Mesendoderm (in vitro differentiated cells): ENCODE data around the gene CACNA2D2.
A peak's percentile ranks its signal among the peaks of the same experiment; 100 is the strongest.

Source experiments
- DNase-seq: peaks from one replicate; pipeline ENCODE4 v3.0.0; 2013
- H2AK5ac ChIP-seq: 2 replicates; pipeline ENCODE4 v1.6.1; 2013; ENCODE audit warnings: low read length, inconsistent platforms
- H2BK120ac ChIP-seq: 2 replicates; pipeline ENCODE4 v1.6.1; 2013; ENCODE audit warnings: low read depth, mild to moderate bottlenecking, low read length, moderate library complexity, mixed read lengths
- H2BK15ac ChIP-seq: replicated peaks from 2 replicates; pipeline ENCODE4 v1.6.1; 2013; ENCODE audit warnings: low read depth, mild to moderate bottlenecking, moderate library complexity
- H2BK5ac ChIP-seq: 2 replicates; pipeline ENCODE4 v1.6.1; 2013; ENCODE audit warnings: low read length, inconsistent platforms
- H3K18ac ChIP-seq: 2 replicates; pipeline ENCODE4 v1.6.1; 2013; ENCODE audit warnings: mild to moderate bottlenecking, low read length, mixed read lengths
- H3K23ac ChIP-seq: one replicate; pipeline ENCODE4 v1.6.1; 2013; ENCODE audit warnings: low read length
- H3K27ac ChIP-seq: 2 replicates; pipeline ENCODE4 v1.5.1; 2013; ENCODE audit warnings: low read depth, mild to moderate bottlenecking, inconsistent platforms, low read length, moderate library complexity
- H3K27me3 ChIP-seq: 2 replicates; pipeline ENCODE4 v1.6.1; 2013; ENCODE audit warnings: low read length, control low read depth, mild to moderate bottlenecking, inconsistent platforms; ENCODE audit not compliant: insufficient read depth, poor library complexity
- H3K36me3 ChIP-seq: 2 replicates; pipeline ENCODE4 v1.6.1; 2013; ENCODE audit warnings: low read length, inconsistent platforms; ENCODE audit not compliant: control insufficient read depth, insufficient read depth
- H3K4ac ChIP-seq: one replicate; pipeline ENCODE4 v1.6.1; 2013; ENCODE audit warnings: low read depth, mild to moderate bottlenecking, low read length, moderate library complexity
- H3K4me1 ChIP-seq: 2 replicates; pipeline ENCODE4 v1.6.1; 2013; ENCODE audit warnings: low read depth, low read length, inconsistent platforms; ENCODE audit not compliant: control insufficient read depth
- H3K4me2 ChIP-seq: 2 replicates; pipeline ENCODE4 v1.6.1; 2013; ENCODE audit warnings: low read length
- H3K4me3 ChIP-seq: 2 replicates; pipeline ENCODE4 v1.5.1; 2013; ENCODE audit warnings: mild to moderate bottlenecking, low read length
- H3K56ac ChIP-seq: one replicate; pipeline ENCODE4 v1.6.1; 2013; ENCODE audit warnings: low read length
- H3K79me1 ChIP-seq: 2 replicates; pipeline ENCODE4 v1.6.1; 2013; ENCODE audit warnings: low read length, inconsistent platforms
- H3K79me2 ChIP-seq: 2 replicates; pipeline ENCODE4 v1.6.1; 2013; ENCODE audit warnings: mild to moderate bottlenecking, low read length; ENCODE audit not compliant: control insufficient read depth, insufficient read depth
- H3K9ac ChIP-seq: 2 replicates; pipeline ENCODE4 v1.6.1; 2013; ENCODE audit warnings: low read length, inconsistent platforms
- H4K5ac ChIP-seq: one replicate; pipeline ENCODE4 v1.6.1; 2013; ENCODE audit warnings: low read length
- H4K8ac ChIP-seq: one replicate; pipeline ENCODE4 v1.6.1; 2013; ENCODE audit warnings: low read depth, mild to moderate bottlenecking, control low read depth, low read length, moderate library complexity
- WGBS: extraction: QIAGEN DNeasy Blood & Tissue Kit; methylation state at CpG from one replicate; pipeline ENCODE4 v1.1.7; 2013; ENCODE audit warnings: low lambda C conversion rate, missing lambda C conversion rate; ENCODE audit not compliant: insufficient coverage; ENCODE audit errors: extremely low coverage; 5-methylcytosine and 5-hydroxymethylcytosine counted together

Gene CACNA2D2

DNA sequence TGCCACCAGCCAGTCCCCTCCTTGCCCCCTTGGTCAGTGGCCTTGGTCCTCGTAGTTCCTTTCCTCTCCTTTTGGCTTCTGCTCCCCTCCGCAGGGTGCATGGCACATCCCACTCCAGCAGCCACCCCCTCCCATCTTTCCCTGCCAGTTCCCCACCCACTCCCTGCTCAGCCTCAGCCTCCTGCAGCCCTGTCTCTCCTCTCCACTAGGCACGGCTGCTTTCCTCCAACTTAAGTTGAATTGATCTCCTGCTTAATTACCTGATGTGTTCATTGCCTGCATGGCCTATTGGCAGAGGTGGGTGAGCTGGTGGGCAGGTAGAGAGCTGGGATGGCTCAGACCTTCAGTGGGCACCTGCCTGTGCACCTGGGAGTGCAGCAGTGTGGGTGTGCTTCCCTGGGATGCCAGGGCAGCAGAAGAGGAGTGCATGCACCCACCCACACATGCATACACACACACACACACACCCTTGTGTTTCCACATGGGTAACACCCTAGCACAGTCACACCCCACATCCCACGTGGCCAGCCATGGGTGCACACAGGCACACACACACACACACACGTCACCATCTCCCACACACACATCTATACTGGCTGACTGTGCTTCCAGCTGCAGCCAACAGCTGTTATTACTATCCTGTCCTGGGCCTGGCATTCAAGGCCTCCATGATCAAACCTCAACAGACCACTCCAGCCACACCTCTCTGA is 33.2 kb upstream of the CACNA2D2 start:
- Histone ChIP-seq H3K27me3 (no peaks in the 10 kb centered on the region), H3K4me3 (no peak overlapping the region), H4K8ac (no peak overlapping the region), H4K5ac (no peak overlapping the region), H2BK5ac (no peak overlapping the region), H3K27ac (no peak overlapping the region), H3K18ac (no peak overlapping the region), H2BK120ac (no peak overlapping the region), H3K79me2 (no peaks in the 10 kb centered on the region), H2AK5ac (peak overlapping the region; percentile 38), H3K36me3 (no peaks in the 10 kb centered on the region), H3K56ac (peak overlapping the region; percentile 77), H2BK15ac (no peak overlapping the region), H3K23ac (no peak overlapping the region), H3K4ac (no peak overlapping the region), H3K4me2 (no peak overlapping the region), H3K4me1 (peaks cover 11% of the 10 kb centered on the region), H3K79me1 (no peaks in the 10 kb centered on the region), H3K9ac (no peak overlapping the region)
- no peak for DNase-seq
- no CpG with 5 or more reads among the region's 5 CpGs for WGBS

- no peak overlapping the region for H3K4ac ChIP-seq
- peaks cover 8% of the 10 kb centered on the region for H3K4me1 ChIP-seq
- H3K79me2 ChIP-seq: no peaks in the 10 kb centered on the region
- H2BK15ac ChIP-seq: no peak overlapping the region
- no CpG with 5 or more reads among the region's 9 CpGs for WGBS
- no peaks in the 10 kb centered on the region for H3K36me3 ChIP-seq
- no peak overlapping the region for H3K4me3 ChIP-seq
- no peaks in the 10 kb centered on the region for H3K79me1 ChIP-seq
- H3K27ac ChIP-seq: no peak overlapping the region
- H3K56ac ChIP-seq: peak overlapping the region; percentile 22
- no peak overlapping the region for H4K8ac ChIP-seq
- no peak overlapping the region for H2BK120ac ChIP-seq
- no peak overlapping the region for H3K4me2 ChIP-seq
- H2BK5ac ChIP-seq: no peak overlapping the region
- no peak for DNase-seq
- H4K5ac ChIP-seq: no peak overlapping the region
- H2AK5ac ChIP-seq: no peak overlapping the region
- H3K18ac ChIP-seq: no peak overlapping the region
- H3K23ac ChIP-seq: no peak overlapping the region
- no peaks in the 10 kb centered on the region for H3K27me3 ChIP-seq
- no peak overlapping the region for H3K9ac ChIP-seq
Measured at GRCh38 chr3:50534681-50535330, 31.4 kb upstream of the CACNA2D2 start.

DNA sequence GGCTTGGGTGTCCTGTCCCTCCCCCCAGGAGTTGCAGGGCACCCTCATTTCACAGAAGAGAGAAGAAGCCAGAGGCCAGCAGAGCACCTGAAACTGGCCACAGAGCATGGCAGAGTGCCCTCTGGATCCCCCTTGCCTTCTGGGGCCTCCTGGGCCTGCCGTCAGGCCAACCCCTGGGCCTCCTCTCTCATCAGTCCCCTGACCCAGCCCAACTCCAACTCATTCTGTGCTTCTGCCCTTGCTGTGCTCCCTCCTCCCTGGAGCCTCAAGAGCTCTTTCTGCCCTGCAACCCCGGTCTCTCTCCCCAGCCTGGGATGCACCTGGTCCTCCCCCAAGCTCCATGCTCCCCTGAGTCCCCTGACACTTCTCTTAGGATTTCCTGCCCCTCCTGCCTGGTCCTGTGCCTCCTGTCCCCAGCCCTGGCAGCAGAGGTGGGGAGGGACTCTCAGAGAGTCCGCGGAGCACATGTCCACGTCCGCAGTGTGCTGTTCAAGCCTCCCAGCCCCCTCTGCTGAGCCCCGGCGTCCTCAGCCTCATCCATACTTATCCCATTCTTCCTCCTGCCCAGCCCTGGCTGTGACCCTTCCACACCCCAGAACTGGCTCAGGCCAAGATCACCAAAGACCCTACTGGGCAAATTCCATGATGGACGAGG is 30.5 kb upstream of the CACNA2D2 start:
- Histone ChIP-seq H3K79me2 (no peaks in the 10 kb centered on the region), H2BK120ac (no peak overlapping the region), H3K4me1 (peaks cover 1% of the 10 kb centered on the region), H3K4me3 (no peak overlapping the region), H3K4me2 (no peak overlapping the region), H2BK5ac (no peak overlapping the region), H4K8ac (no peak overlapping the region), H3K56ac (peak overlapping the region; percentile 22), H3K9ac (no peak overlapping the region), H3K18ac (no peak overlapping the region), H3K79me1 (no peaks in the 10 kb centered on the region), H3K23ac (no peak overlapping the region), H3K27me3 (no peaks in the 10 kb centered on the region), H3K4ac (no peak overlapping the region), H4K5ac (no peak overlapping the region), H2AK5ac (no peak overlapping the region), H3K27ac (no peak overlapping the region), H2BK15ac (no peak overlapping the region), H3K36me3 (no peaks in the 10 kb centered on the region)
- no CpG with 5 or more reads among the region's 9 CpGs for WGBS
- DNase-seq: no peak

GRCh38 chr3:50533316-50533715 is 29.9 kb upstream of the CACNA2D2 start:
- Histone ChIP-seq H3K79me2 (no peaks in the 10 kb centered on the region), H2AK5ac (no peak overlapping the region), H3K4me3 (no peak overlapping the region), H3K4me1 (no peaks in the 10 kb centered on the region), H4K8ac (no peak overlapping the region), H2BK120ac (no peak overlapping the region), H3K56ac (peak overlapping the region; percentile 53), H3K4ac (no peak overlapping the region), H3K27me3 (no peaks in the 10 kb centered on the region), H3K9ac (no peak overlapping the region), H3K27ac (no peak overlapping the region), H2BK5ac (no peak overlapping the region), H3K18ac (no peak overlapping the region), H2BK15ac (no peak overlapping the region), H3K4me2 (no peak overlapping the region), H4K5ac (no peak overlapping the region), H3K79me1 (no peaks in the 10 kb centered on the region), H3K36me3 (no peaks in the 10 kb centered on the region), H3K23ac (no peak overlapping the region)
- no CpG with 5 or more reads among the region's 13 CpGs for WGBS
- no peak for DNase-seq

- no CpG with 5 or more reads among the region's 9 CpGs for WGBS
- H3K27me3 ChIP-seq: no peaks in the 10 kb centered on the region
- H3K4me1 ChIP-seq: no peaks in the 10 kb centered on the region
- H3K4me2 ChIP-seq: no peak overlapping the region
- H3K79me2 ChIP-seq: no peaks in the 10 kb centered on the region
- peak overlapping the region; percentile 73 for H2AK5ac ChIP-seq
- no peak overlapping the region for H4K8ac ChIP-seq
- no peak overlapping the region for H4K5ac ChIP-seq
- H3K79me1 ChIP-seq: no peaks in the 10 kb centered on the region
- no peak overlapping the region for H3K4me3 ChIP-seq
- no peak overlapping the region for H3K23ac ChIP-seq
- H2BK15ac ChIP-seq: no peak overlapping the region
- no peak overlapping the region for H3K27ac ChIP-seq
- peak overlapping the region; percentile 17 for H3K56ac ChIP-seq
- no peaks in the 10 kb centered on the region for H3K36me3 ChIP-seq
- no peak overlapping the region for H3K18ac ChIP-seq
- DNase-seq: no peak
- H3K4ac ChIP-seq: no peak overlapping the region
- no peak overlapping the region for H2BK5ac ChIP-seq
- H3K9ac ChIP-seq: no peak overlapping the region
- no peak overlapping the region for H2BK120ac ChIP-seq
Measured at GRCh38 chr3:50532062-50532705, 28.8 kb upstream of the CACNA2D2 start.
